Measurements from ENCODE around the gene PLEKHN1.

PLEKHN1 gene

DNA sequence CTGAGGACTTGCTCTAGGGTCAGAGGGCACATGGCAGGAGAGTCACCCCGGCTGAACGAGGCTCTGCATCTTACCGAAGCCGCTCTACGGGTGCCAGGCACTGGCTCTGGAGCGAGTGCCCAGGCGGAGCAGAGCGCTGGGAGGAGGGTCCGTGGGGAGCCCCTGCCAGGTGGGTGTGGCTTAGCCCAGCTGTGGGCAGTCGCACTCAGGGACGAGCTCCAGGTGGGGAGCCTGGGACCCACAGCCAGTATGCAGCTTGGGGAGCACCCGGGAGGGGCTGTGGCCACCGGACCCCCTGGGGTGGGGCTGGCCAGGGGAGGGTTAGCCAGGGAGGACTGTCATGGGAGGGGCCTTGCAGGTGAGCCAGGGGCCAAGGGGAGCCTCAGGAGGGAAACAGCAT is 57.4 kb downstream of the PLEKHN1 start:
- Histone ChIP-seq H3K4me3 (ENCODE audit: insufficient read depth, low read length, poor library complexity, severe bottlenecking) (no peak overlapping the region), H3K79me2 (ENCODE audit: insufficient read depth, low read length) (no peaks in the 10 kb centered on the region), H4K20me1 (ENCODE audit: low read depth, low read length) (no peaks in the 10 kb centered on the region), H3K36me3 (ENCODE audit: low read length) (no peaks in the 10 kb centered on the region), H3K27me3 (ENCODE audit: low read length) (no peaks in the 10 kb centered on the region), H3K9ac (ENCODE audit: low read length) (no peak overlapping the region), H3K9me2 (replicated peaks; ENCODE audit: insufficient read depth, low read length) (no peaks in the 10 kb centered on the region), H3K9me3 (ENCODE audit: insufficient read depth, low read length) (no peaks in the 10 kb centered on the region), H3F3A (ENCODE audit: insufficient read depth) (no peaks in the 10 kb centered on the region), H3K27ac (ENCODE audit: low read depth, low read length) (no peak overlapping the region), H3K4me2 (ENCODE audit: low read depth, low read length, poor library complexity, severe bottlenecking) (no peak overlapping the region), H2AFZ (ENCODE audit: low read depth, low read length, severe bottlenecking) (no peak overlapping the region)
- no peak for TF ChIP-seq EZH2phosphoT487 (conservative IDR thresholded peaks at IDR 0.05; ENCODE audit: low read length)
- TF ChIP-seq, protein P1, sequence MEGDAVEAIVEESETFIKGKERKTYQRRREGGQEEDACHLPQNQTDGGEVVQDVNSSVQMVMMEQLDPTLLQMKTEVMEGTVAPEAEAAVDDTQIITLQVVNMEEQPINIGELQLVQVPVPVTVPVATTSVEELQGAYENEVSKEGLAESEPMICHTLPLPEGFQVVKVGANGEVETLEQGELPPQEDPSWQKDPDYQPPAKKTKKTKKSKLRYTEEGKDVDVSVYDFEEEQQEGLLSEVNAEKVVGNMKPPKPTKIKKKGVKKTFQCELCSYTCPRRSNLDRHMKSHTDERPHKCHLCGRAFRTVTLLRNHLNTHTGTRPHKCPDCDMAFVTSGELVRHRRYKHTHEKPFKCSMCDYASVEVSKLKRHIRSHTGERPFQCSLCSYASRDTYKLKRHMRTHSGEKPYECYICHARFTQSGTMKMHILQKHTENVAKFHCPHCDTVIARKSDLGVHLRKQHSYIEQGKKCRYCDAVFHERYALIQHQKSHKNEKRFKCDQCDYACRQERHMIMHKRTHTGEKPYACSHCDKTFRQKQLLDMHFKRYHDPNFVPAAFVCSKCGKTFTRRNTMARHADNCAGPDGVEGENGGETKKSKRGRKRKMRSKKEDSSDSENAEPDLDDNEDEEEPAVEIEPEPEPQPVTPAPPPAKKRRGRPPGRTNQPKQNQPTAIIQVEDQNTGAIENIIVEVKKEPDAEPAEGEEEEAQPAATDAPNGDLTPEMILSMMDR (IDR thresholded peaks at IDR 0.05; ENCODE audit: insufficient read depth, low read length, poor library complexity, severe bottlenecking): no peak

- no peak overlapping the region for H2AFZ ChIP-seq (ENCODE audit: low read depth, low read length, severe bottlenecking)
- H3K27me3 ChIP-seq (ENCODE audit: low read length): no peaks in the 10 kb centered on the region
- TF ChIP-seq, protein P1 (IDR thresholded peaks at IDR 0.05; ENCODE audit: insufficient read depth, low read length, poor library complexity, severe bottlenecking): no peak
- no peak for TF ChIP-seq EZH2phosphoT487 (conservative IDR thresholded peaks at IDR 0.05; ENCODE audit: low read length)
- H4K20me1 ChIP-seq (ENCODE audit: low read depth, low read length): no peaks in the 10 kb centered on the region
- H3K4me2 ChIP-seq (ENCODE audit: low read depth, low read length, poor library complexity, severe bottlenecking): no peak overlapping the region
- no peaks in the 10 kb centered on the region for H3K79me2 ChIP-seq (ENCODE audit: insufficient read depth, low read length)
- no peaks in the 10 kb centered on the region for H3K36me3 ChIP-seq (ENCODE audit: low read length)
- H3F3A ChIP-seq (ENCODE audit: insufficient read depth): no peaks in the 10 kb centered on the region
- H3K9ac ChIP-seq (ENCODE audit: low read length): no peak overlapping the region
- no peaks in the 10 kb centered on the region for H3K9me2 ChIP-seq (replicated peaks; ENCODE audit: insufficient read depth, low read length)
- no peak overlapping the region for H3K27ac ChIP-seq (ENCODE audit: low read depth, low read length)
- no peaks in the 10 kb centered on the region for H3K9me3 ChIP-seq (ENCODE audit: insufficient read depth, low read length)
- H3K4me3 ChIP-seq (ENCODE audit: insufficient read depth, low read length, poor library complexity, severe bottlenecking): no peak overlapping the region
Observed at GRCh38 chr1:1024149-1024770, 58.0 kb downstream of the PLEKHN1 start.

DNA sequence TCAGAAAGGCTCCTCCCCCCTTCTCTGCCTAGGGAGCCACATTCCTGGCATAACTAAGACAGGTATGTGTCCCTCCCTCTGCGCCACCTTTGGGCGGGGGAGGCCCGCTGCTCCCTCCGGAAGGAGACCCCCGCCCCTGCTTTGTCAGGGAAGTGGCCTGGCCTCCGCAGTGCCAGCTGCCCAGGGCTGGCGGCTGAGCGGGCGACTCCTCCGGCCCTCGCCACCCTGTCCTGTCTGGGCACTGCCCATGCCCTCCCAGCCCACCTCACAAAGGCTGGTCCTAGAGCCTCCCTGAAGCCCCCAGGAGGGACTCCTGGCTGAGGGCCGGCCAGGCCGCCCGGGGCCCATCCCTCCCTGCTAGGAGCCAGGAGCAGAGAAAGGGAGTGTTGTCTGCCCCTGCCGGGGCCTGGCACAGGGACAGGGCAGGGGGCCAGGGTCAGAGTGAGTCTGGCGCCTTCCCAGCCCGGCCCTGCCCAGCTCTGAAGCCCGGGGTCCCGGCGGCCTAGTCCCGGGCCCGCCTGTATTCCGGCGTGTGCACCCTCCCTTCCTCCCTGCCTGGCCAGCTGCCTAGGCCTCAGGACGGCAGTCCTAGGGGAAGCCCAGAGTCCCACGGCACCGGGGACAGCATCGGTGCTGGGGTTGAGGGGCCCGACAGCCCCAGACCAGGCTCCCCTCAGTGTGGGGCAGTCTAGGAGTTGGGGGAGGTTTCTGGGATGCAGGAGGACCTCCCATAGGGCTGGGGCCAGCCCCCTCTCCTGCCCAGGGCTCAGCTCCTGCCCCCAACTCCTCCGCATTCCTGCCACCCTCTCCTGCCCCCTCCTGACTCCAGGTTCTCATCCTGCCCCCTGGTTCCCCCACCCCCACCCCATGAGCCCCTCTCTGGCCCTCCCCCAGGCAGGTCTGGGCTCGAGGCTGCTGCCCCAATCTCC is 58.8 kb downstream of the PLEKHN1 start:
- H3K9me2 ChIP-seq (replicated peaks; ENCODE audit: insufficient read depth, low read length): no peaks in the 10 kb centered on the region
- no peaks in the 10 kb centered on the region for H3K27me3 ChIP-seq (ENCODE audit: low read length)
- no peak overlapping the region for H3K4me2 ChIP-seq (ENCODE audit: low read depth, low read length, poor library complexity, severe bottlenecking)
- no peak overlapping the region for H2AFZ ChIP-seq (ENCODE audit: low read depth, low read length, severe bottlenecking)
- no peaks in the 10 kb centered on the region for H4K20me1 ChIP-seq (ENCODE audit: low read depth, low read length)
- H3K79me2 ChIP-seq (ENCODE audit: insufficient read depth, low read length): no peaks in the 10 kb centered on the region
- H3K9me3 ChIP-seq (ENCODE audit: insufficient read depth, low read length): no peaks in the 10 kb centered on the region
- no peak overlapping the region for H3K27ac ChIP-seq (ENCODE audit: low read depth, low read length)
- TF ChIP-seq EZH2phosphoT487 (conservative IDR thresholded peaks at IDR 0.05; ENCODE audit: low read length): no peak
- TF ChIP-seq, protein P1 (IDR thresholded peaks at IDR 0.05; ENCODE audit: insufficient read depth, low read length, poor library complexity, severe bottlenecking): no peak
- no peaks in the 10 kb centered on the region for H3K36me3 ChIP-seq (ENCODE audit: low read length)
- no peaks in the 10 kb centered on the region for H3F3A ChIP-seq (ENCODE audit: insufficient read depth)
- H3K4me3 ChIP-seq (ENCODE audit: insufficient read depth, low read length, poor library complexity, severe bottlenecking): no peak overlapping the region
- no peak overlapping the region for H3K9ac ChIP-seq (ENCODE audit: low read length)

All from SU-DHL-6 (cell line).